ENCODE data around the gene HDGFL3.

- TF ChIP-seq EZH2 (IDR thresholded peaks at IDR 0.05) (no peak), POLR2AphosphoS5 (IDR thresholded peaks at IDR 0.05; ENCODE audit: borderline replicate concordance, low read depth, low read length) (no peak)
Measured at GRCh38 chr15:83078712-83079111, 128.9 kb downstream of the HDGFL3 start.
